Measurements from ENCODE around the gene OTULIN.

OTULIN gene

GRCh38 chr5:14741801-14742440 is 77.4 kb downstream of the OTULIN start:
- no peak for DNase-seq (ENCODE audit: low read depth in 2 of 2)

DNA sequence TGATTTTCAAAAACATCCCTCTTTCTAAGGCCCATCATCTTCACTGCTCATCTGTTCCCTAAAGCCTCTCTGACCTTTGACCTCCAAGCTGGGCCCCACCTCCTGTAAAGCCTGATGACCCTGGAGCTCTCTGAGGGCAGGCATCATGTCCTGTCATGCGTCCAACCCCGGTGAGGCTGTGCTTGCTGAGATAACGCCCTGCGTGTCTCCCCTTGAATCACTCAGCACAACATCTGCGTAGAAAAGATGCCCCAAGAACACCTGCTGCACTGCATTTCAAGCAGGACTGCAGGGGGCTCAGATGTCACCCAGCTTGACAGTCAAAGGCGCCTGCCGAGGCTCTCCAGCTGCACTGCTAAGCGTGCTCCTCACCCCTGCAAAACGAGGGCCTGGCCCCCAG is 78.0 kb downstream of the OTULIN start:
- no peak for DNase-seq (ENCODE audit: low read depth in 2 of 2)

- no peak for DNase-seq (ENCODE audit: low read depth in 2 of 2)
Measured at GRCh38 chr5:14743601-14744295, 79.2 kb downstream of the OTULIN start.

GRCh38 chr5:14744296-14745187 is 80.0 kb downstream of the OTULIN start:
- no peak for DNase-seq (ENCODE audit: low read depth in 2 of 2)

DNA sequence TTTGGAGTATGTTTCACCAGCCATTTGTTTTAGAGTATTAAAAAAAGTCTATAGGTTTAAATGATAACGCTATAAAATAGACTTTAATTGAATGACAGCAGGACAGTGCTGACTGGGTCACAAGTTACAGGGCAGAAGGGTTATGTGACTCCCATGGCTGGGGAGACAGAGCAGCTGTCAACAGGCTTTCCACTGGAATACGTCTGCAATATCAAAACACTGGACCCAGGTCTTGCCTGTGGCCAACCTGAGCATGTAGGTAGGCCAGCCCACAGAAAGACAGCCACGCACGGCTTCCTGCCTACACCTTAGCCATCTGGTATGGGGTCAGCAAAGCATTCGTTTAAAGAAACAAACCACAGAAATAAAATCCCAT is 80.7 kb downstream of the OTULIN start:
- no peak for DNase-seq (ENCODE audit: low read depth in 2 of 2)

GRCh38 chr5:14745753-14746152 is 81.2 kb downstream of the OTULIN start:
- DNase-seq (ENCODE audit: low read depth in 2 of 2), result no peak

DNA sequence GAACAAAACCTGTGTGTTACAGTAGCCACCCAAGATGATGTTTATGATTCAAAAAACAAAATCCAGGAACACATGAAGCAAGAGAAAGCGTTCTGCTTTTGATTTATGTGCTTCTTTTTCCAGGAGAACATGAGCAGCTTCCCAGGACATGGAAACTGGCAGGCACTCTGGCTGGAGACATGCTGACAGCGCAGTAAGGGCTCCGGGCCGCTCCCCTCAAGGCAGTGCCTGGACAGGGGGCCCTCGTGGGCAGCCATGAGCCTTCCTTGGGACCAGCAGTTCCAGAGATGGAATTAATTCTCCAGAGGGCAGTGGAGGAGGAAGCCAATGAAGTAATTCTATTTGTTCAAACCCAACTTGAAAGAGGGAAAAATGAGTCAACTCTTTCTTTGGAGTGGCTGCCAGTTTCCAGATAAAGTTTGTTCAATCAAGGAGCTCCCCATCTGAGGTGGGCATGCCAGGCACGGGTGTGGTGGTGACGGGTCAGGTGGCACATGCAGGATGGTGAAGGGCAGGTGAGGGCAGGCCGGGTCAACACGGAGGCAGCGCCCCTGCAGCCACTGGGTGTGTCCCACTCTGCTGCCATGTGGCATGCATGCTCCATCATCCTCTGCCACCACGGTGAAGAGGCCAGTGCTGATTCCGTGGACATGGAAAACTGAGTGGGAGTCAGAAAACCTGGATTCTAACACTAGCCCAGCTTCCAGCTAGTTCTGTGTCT is 83.8 kb downstream of the OTULIN start:
- DNase-seq (ENCODE audit: low read depth in 2 of 2), result no peak

Data from stimulated activated CD4-positive, alpha-beta T cell treated with anti-CD3 and anti-CD28 coated beads, Interleukin-12 subunit alpha, Interleukin-12 subunit beta, amount 100 ng/mL, for 24 hours (primary cell).